ENCODE data around the gene CHRFAM7A.
"Not testable (repeated sequence)": the region's sequence is repeated elsewhere in the genome, so short reads cannot be mapped to it uniquely, and the experiment has no call there.

The CHRFAM7A gene

DNA sequence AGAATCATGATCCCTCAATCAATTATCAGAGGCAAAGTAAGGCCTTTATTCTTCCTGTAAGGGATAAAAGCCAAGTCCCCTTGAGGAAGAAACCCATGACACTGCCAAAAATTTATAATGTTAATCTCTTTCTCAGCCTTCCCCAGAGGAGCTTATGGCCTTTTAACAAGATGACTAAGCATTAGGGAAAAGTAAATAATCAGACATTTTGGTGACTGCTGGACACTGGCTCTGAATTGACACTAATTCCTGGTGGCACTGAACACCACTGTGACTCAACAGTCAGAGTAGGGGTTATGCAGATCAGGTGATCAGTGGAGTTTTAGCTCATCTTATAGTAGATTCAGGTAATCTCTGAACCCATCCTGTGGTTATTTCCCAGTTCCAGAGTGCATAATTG lies 82.8 kb downstream of the CHRFAM7A start:
- not testable (repeated sequence) for DNase-seq
